NT2/D1 (cell line): ENCODE data around the gene PDE1C.

Experiments used
- SUZ12 ChIP-seq: IDR thresholded peaks from 2 replicates; pipeline ENCODE4 v1.6.1; 2011; ENCODE audit not compliant: insufficient read length, insufficient read depth; ENCODE audit errors: extremely low read depth
- YY1 ChIP-seq: IDR thresholded peaks from 2 replicates; pipeline ENCODE4 v1.6.1; 2011; ENCODE audit not compliant: insufficient read length, insufficient read depth
- ZNF274 ChIP-seq: IDR thresholded peaks from 2 replicates; pipeline ENCODE4 v1.6.1; 2011; ENCODE audit warnings: mild to moderate bottlenecking, low read depth, low read length

- no peak for TF ChIP-seq YY1
- TF ChIP-seq SUZ12: no peak
- no peak for TF ChIP-seq ZNF274
These were observed 291.9 kb downstream of the PDE1C start for GRCh38 chr7:31778296-31778695.
